ENCODE results near the gene ACSF3.

- TF ChIP-seq, protein P1, sequence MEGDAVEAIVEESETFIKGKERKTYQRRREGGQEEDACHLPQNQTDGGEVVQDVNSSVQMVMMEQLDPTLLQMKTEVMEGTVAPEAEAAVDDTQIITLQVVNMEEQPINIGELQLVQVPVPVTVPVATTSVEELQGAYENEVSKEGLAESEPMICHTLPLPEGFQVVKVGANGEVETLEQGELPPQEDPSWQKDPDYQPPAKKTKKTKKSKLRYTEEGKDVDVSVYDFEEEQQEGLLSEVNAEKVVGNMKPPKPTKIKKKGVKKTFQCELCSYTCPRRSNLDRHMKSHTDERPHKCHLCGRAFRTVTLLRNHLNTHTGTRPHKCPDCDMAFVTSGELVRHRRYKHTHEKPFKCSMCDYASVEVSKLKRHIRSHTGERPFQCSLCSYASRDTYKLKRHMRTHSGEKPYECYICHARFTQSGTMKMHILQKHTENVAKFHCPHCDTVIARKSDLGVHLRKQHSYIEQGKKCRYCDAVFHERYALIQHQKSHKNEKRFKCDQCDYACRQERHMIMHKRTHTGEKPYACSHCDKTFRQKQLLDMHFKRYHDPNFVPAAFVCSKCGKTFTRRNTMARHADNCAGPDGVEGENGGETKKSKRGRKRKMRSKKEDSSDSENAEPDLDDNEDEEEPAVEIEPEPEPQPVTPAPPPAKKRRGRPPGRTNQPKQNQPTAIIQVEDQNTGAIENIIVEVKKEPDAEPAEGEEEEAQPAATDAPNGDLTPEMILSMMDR (IDR thresholded peaks at IDR 0.05; ENCODE audit: poor library complexity): no peak
- TF ChIP-seq EZH2 (IDR thresholded peaks at IDR 0.05; ENCODE audit: borderline replicate concordance) (no peak), EZH2phosphoT487 (IDR thresholded peaks at IDR 0.05; ENCODE audit: low read depth, severe bottlenecking, unreplicated experiment) (no peak)
Observed at GRCh38 chr16:89079434-89079980, 14.1 kb upstream of the ACSF3 start.

All from hepatocyte (in vitro differentiated cells).